Measurements from ENCODE around the gene TOP2B.

Gene TOP2B

GRCh38 chr3:25580534-25580933 is 84.2 kb downstream of the TOP2B start:
- DNase-seq: no peak

GRCh38 chr3:25578059-25578458 is 86.6 kb downstream of the TOP2B start:
- no peak for DNase-seq

- no peak for DNase-seq
These were observed 87.8 kb downstream of the TOP2B start for GRCh38 chr3:25576831-25577454.

- no peak for DNase-seq
These were observed 88.6 kb downstream of the TOP2B start for GRCh38 chr3:25576146-25576545.

GRCh38 chr3:25575001-25575400 is 89.7 kb downstream of the TOP2B start:
- no peak for DNase-seq

- no peak for DNase-seq
These were observed 90.4 kb downstream of the TOP2B start for GRCh38 chr3:25574172-25574765.

- no peak for DNase-seq
These were observed 91.1 kb downstream of the TOP2B start for GRCh38 chr3:25573386-25574171.

- DNase-seq: no peak
These were observed 91.8 kb downstream of the TOP2B start for GRCh38 chr3:25572919-25573385.

GRCh38 chr3:25572336-25572735 is 92.4 kb downstream of the TOP2B start:
- DNase-seq: no peak

GRCh38 chr3:25571285-25571684 is 93.4 kb downstream of the TOP2B start:
- DNase-seq: no peak

GRCh38 chr3:25568525-25569078 is 96.1 kb downstream of the TOP2B start:
- no peak for DNase-seq

GRCh38 chr3:25567806-25568524 is 96.7 kb downstream of the TOP2B start:
- DNase-seq: no peak

- DNase-seq: no peak
These were observed 97.3 kb downstream of the TOP2B start for GRCh38 chr3:25567388-25567787.

- no peak for DNase-seq
These were observed 98.3 kb downstream of the TOP2B start for GRCh38 chr3:25566358-25566920.

- no peak for DNase-seq
These were observed 98.9 kb downstream of the TOP2B start for GRCh38 chr3:25565807-25566206.

GRCh38 chr3:25564075-25564474 is 100.6 kb downstream of the TOP2B start:
- DNase-seq: no peak

GRCh38 chr3:25563601-25564000 is 101.1 kb downstream of the TOP2B start:
- no peak for DNase-seq

- DNase-seq: no peak
These were observed 105.9 kb downstream of the TOP2B start for GRCh38 chr3:25558796-25559195.

- no peak for DNase-seq
These were observed 106.6 kb downstream of the TOP2B start for GRCh38 chr3:25558121-25558520.

GRCh38 chr3:25557694-25558093 is 107.0 kb downstream of the TOP2B start:
- no peak for DNase-seq

GRCh38 chr3:25556447-25556846 is 108.3 kb downstream of the TOP2B start:
- no peak for DNase-seq

- DNase-seq: no peak
These were observed 108.8 kb downstream of the TOP2B start for GRCh38 chr3:25555695-25556437.

All from stimulated activated CD4-positive, alpha-beta T cell treated with anti-CD3 and anti-CD28 coated beads, Interleukin-15, amount 100 ng/mL, for 24 hours (primary cell).